ENCODE measurements around the gene GAL3ST2. TPM values are rescaled to one million over a fixed set of nuclear protein-coding genes. Genes with fewer than 3 reads are reported as not detected.

Gene GAL3ST2
- total RNA-seq, 1 experiment from 2014 or later, result not detected

DNA sequence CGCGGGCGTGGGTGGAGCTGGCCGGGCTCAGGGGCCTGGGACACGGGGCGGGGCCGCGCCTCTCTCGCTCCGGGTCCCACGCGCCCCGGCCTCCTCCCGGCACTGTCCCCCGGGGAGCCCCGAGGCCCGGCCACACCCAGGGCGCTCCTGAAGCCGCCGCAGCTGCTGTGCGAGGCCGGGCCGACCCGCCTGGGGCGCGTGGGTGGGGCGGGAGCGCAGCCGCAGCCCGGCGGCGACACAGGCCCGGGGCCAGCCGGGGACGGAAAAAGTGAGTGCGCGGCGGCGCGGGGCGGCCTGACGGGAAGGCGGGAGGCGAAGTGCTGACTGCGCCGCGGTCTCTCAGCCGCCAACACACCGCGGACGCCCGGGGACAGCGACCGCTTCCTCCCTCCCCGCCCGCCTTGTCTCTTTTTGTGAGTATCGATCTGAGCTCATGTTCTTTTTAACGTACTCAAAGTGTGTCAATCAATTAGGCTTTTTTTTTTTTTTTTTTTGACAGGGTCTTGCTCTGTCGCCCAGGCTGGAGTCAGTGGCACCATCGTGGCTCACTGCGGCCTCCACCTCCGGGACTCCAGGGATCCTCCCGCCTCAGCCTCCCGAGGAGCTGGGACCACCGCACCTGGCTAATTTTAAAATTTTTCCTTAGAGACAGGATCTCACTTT lies 67.6 kb downstream of the GAL3ST2 start:
- peak; percentile 44 for DNase-seq (ENCODE audit: low spot score)

- no peak for DNase-seq (ENCODE audit: low spot score)
Measured at GRCh38 chr2:241844831-241845578, 68.4 kb downstream of the GAL3ST2 start.

- no peak for DNase-seq (ENCODE audit: low spot score)
Measured at GRCh38 chr2:241846406-241846805, 69.8 kb downstream of the GAL3ST2 start.

DNA sequence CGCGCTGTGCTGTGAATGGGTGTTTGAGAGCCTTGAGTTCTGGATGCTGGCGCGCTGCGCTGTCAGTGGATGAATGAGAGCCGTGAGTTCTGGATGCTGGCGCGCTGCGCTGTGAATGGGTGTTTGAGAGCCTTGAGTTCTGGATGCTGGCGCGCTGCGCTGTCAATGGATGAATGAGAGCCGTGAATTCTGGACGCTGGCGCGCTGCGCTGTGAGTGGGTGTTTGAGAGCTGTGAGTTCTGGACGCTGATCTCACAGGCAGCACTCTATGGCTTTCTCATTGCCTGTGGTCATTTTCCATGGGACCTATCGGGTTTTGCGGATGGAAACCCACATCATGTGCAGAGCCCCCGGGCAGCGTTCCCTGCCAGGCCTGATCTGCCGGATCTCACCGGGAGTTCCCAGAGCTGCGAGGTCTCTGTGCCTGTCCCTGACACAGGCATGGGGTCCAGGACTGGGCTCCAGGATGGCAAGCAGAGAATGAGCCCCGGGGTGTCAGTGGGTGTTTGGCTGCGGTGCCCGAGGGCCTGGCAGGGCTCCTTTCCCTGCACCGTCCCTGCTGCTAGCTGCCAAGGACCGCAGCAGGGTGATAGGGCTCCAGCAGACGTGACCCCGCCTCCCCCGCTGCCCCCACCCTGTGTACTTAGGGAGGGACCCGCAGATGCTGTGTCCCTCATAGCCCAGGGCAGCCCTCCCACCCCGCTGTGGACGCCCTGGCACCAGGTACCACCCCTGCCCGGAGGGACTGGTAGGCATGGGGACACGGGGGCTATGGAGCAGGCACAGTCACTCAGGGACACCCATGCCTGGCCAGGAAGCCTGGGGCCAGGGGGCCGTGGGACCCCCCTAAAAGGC lies 72.4 kb downstream of the GAL3ST2 start:
- DNase-seq (ENCODE audit: low spot score), result no peak

DNA sequence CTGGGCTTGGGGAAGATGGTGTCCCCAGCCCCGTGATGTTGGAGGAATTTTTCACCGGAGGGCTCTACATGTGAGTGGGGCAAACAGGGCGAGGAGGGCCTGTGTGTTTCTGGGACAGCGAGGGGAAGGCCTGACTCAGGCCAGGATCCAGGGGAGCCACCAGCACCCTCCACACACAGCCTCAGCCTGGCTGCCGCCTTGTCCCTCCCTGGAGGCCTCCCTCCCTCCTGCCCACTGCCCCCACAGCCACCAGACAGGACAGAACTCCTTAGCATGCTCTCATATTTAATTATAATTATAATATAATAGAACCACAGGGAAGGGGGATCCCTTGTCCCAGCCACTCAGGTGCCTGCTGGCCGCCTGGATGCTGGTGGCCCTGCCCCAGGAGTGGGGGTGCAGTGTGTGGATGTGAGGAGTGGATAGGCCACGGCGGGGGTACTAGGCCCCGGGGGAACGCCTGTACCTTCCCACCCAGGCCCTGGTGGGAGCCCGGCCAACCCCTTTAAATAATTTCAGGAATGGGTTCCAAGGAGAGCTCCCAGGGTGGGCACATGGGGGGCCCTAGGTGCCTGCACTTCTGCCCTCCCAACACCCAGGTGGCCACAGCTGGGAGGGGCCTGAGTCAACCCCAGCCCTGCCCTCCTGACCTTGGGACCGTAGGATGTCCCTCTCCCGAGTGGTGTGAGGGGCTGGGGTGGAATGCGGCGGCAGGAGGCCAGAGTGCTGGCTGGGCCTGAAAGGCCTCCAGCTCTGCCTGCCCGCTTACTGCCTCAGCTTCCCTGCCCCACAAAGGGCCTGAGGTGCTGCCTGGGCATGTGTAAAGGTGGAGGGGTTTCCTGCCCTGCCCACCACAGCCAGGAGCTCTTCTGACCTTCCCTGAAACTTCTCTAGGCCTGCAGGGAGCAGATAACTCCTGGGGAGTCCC lies 73.3 kb downstream of the GAL3ST2 start:
- no peak for DNase-seq (ENCODE audit: low spot score)

DNA sequence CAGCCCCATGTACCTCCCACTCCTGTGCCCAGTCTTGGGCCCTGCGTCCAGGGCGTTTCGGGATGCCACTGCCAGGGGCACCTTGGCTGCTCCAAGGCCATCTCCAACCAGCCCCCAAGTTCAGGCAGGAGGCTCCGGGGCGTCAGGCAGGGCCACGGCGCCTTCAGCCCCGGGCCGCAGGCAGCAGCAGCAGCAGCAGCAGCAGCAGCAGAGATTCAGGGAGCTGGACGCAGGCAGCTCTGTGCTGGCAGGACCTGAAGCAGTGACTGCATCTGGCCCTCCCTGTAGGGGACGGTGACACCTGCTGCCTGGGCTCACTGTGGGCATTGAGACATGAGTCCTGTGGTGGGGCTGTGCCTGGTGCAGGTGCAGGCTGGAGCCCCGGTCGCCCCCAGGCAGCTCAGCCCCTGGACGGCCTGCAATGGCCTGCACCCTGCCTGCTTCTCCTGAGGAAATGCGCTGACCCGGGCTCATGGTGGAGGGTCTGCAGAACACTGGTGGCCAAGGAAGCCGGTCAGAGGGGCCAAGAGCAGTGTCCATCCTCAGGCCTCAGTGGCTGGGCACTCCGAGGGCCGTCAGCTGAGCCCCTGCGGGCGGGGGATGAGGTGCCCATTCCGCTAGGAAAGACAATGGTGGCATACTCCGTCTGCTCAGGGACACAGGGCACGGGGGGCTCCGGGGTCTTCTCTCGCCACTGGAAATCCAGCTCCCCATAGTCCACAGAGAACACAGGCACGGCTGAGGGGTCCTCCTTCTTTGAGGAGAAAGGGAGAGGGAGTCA lies 74.1 kb downstream of the GAL3ST2 start:
- no peak for DNase-seq (ENCODE audit: low spot score)

GRCh38 chr2:241851325-241852115 lies 74.9 kb downstream of the GAL3ST2 start:
- no peak for DNase-seq (ENCODE audit: low spot score)

- DNase-seq (ENCODE audit: low spot score), result no peak
Measured at GRCh38 chr2:241852116-241852980, 75.7 kb downstream of the GAL3ST2 start.

DNA sequence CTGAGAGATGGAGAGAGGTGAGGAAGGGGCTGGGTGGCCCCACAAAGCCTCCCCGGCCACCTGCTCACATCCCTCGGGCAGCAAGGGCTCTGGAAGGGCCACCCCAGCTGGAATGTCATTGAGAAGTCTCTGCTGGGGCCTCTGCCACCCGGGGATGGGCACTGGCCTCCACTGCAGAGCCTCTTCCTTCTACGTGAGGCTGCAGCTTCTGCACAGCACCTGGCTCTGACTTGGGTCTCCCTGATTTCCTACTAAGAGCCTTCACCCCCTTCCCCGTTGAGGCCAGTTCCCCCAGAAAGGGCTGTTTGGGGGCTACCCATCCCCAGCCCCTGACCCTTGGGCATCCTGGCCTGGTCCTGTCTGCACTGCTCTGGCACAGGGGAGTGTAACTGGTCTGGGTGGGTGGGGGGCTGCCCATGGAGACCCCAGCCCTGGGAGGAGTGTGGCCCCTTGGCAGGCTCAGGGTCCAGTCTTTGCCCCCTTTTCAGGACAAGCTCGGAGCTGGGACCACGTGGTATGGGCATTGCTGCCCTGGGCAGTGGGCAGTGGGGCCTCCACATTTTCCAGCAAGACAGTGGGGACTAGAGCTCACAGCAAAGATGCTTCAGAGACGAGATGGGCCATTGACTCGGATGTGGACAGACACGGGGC lies 76.5 kb downstream of the GAL3ST2 start:
- DNase-seq (ENCODE audit: low spot score), result no peak

Other genes starting within 250 kb of the GAL3ST2 start
- gene BOK, start 218.1 kb upstream of the GAL3ST2 start, total RNA-seq (2014; rRNA removed; shearing (Covaris generic)), result 0.07 and 0.60 TPM in 2 replicates
- gene THAP4, start 139.7 kb upstream of the GAL3ST2 start, total RNA-seq (2014; rRNA removed; shearing (Covaris generic)), result 80.6 and 85.7 TPM in 2 replicates
- gene ATG4B, start 139.1 kb upstream of the GAL3ST2 start, total RNA-seq (2014; rRNA removed; shearing (Covaris generic)), result 111 and 132 TPM in 2 replicates
- 136 and 156 TPM in 2 replicates for gene DTYMK, start 90.0 kb upstream of the GAL3ST2 start, total RNA-seq (2014; rRNA removed; shearing (Covaris generic))
- gene ING5, start 74.8 kb upstream of the GAL3ST2 start, total RNA-seq (2014; rRNA removed; shearing (Covaris generic)), result 12.8 and 14.5 TPM in 2 replicates
- gene D2HGDH, start 42.2 kb upstream of the GAL3ST2 start, total RNA-seq (2014; rRNA removed; shearing (Covaris generic)), result 12.6 and 14.6 TPM in 2 replicates
- gene NEU4, start 32.4 kb downstream of the GAL3ST2 start, total RNA-seq (2014; rRNA removed; shearing (Covaris generic)), result 0.22 TPM in 1 of 2 replicates, not detected in the other
- 0.10 TPM in 1 of 2 replicates, not detected in the other for gene PDCD1, start 82.1 kb downstream of the GAL3ST2 start, total RNA-seq (2014; rRNA removed; shearing (Covaris generic))
- not detected in 2 replicates for gene RTP5, start 92.9 kb downstream of the GAL3ST2 start, total RNA-seq (2014; rRNA removed; shearing (Covaris generic))